NCI-H1092 treated with DMSO at 0.1 percent for 48 hours (cell line): ENCODE measurements around the gene PRRX2.
"Not testable (repeated sequence)": the region's sequence is repeated elsewhere in the genome, so short reads cannot be mapped to it uniquely, and the experiment has no call there.

Experiments
- DNase-seq: peaks from one replicate; lab custom pipeline; 2025; lab: John Stamatoyannopoulos, UW

The PRRX2 gene

DNA sequence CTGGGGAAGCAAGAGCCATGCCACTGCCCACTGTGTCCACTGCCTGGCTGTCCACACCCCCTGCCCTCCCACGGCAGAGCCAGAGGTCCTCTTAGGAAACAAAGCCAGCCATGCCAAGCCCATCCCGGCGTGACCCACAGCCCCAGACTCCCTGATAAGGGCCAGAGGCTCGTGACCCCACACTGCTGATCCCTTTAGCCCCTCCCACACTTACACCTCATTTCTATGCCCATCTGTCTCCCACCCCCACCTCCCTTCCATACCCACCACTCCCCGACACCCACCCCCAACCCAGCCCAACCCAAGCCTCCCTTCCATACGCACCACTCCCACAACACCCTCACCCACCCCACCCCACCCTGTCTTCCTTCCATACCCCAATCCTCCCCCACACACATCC, 70.1 kb downstream of the PRRX2 start:
- DNase-seq: no peak

DNA sequence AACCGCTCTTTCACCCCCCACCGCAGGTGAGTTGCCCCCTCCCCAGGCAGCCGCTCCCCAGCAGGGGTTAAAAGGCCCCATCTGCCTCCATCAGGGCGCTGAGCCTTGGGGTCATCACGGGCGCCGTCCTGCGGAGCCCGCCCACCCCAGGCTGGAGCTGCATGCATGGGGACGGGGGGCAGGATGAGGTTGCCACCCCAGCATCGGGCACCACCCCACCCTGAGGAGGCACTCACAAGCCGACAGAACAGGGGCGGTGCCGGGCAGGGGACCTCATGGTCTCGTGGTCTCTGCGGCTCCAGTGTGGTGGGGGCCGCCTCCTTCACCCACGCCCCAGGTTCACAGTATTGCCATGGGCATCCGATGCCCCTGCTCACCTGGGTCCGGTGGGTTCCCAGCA, 70.9 kb downstream of the PRRX2 start:
- DNase-seq: no peak

DNA sequence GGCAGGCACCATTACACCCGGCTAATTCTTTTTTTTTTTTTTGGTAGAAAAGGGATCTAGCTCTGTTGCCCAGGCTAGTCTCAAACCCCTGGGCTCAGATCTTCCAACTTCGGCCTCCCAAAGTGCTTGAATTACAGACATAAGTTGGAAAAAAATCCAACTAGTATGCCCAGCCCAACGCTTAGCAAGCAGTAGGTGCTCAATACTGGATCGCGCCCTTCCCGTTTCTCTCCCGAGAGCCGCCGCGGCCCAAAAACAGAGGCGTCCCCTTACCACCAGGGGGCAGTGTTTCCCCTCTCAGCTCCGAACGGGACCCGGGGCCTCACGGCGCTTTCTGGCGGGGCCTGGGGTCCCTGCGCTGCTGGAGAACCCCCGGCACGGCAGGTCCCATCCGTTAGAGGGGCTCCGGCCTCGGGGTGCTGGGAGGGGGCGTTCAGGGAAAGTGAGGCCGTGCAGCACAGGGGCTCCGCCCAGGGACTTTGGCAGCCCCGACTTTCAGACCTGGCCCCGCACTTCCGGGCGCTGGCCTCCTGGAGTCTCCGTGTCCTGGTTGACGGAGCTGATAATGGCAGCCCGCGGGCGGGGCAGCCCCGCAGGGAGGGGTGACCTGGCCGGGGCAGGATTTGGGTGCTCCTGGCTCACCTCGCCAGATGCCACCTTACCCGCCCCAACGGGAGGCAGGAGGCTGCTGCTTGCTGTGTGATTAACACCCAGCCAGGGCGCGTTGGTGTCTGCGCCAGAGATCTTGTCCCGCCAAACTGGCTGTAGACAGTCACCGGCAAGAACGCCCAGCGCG, 72.2 kb downstream of the PRRX2 start:
- peak; percentile 17 for DNase-seq

DNA sequence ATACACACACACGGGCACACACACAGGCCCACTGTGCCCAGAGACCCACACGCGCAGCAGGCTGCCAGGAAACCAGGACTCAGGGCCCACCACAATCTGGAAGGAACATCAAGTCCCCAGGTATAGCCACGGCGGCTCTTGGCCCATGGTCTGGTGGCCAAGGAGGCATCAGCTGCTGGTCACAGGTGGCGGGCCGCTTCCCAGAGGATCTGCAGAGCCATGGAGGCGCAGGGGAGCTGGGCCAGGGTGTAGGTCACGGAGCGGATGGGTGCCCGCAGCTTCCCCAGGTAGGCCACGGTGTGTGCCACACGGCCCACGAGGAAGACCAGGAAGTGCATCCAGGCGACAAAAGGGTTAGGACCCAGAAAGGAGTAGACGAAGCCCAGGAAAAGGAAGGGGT, 74.0 kb downstream of the PRRX2 start:
- no peak for DNase-seq

DNA sequence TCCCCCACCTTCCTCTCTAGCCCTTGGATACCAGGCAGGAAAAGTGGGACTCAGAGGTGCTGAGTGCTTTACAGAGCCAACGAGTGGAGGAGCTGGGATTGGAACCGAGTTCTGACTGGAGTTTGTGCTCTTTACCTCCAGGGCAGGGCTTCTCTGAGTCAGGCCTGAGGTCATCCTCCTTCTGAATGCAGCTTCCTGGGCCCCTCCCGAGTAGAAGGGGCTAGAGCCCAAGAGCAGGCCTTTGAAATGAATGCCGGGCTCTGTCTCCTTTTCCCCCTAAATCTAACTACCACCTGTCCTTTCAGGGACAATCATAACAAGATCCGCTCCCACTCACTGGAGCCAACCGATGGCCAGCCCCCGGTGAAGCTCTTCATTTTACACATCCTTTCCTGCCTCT, 74.7 kb downstream of the PRRX2 start:
- no peak for DNase-seq

DNA sequence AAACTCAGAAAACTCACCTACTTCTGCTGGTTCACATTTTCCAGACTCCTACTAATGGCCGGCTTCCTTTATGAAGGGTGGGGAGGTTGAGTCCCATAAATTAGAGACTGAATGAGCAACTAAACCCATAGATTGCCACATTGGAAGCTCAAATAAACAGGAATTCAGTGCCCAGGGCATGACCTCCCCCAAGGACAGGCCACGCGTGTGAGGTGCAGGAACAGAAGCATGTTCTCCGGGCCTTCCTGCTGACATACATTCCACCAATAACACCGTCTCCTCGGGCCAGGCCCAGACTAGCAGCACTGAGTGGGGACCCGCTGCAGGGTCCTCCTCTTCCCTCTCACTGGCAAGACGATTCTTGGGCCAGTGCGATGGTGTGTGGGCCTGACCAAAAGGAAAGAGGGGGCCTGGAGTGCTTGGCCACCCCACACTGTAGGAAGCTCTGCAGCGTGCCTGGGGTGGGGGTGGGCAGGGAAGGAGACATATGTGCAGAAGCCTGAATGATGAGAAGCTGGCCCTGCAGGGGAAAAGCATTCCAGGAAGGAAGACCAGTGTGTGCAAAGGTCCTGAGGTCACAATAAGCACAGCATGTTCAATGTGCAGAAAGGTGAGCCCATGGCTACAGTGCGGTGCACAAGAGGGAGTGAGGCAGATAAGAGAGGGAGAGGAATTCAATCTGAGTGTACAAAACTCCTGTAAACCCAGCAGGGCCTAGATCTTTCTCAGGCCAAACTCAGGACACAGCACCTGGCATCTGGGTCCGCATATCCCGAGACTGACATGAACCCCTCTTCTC, 75.4 kb downstream of the PRRX2 start:
- no peak for DNase-seq

DNA sequence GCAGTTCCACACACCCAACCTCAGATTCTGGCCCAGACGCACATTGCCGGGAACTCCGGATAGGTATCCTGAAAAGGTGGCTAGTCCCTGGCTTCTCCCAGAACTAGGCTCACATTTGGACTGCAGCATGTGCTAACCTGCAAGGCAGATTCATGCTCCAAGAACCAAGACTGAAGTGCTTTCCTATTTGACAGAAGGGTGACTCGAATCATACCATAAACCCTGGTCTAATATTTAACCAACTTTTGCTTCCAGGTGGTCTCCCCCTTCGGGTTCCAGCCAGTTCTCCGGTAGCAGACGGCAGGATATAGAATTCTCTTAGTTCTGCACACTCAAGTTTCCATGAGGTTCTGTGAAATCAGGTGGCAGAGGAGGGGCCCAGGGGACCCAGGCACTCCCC, 79.8 kb downstream of the PRRX2 start:
- no peak for DNase-seq

DNA sequence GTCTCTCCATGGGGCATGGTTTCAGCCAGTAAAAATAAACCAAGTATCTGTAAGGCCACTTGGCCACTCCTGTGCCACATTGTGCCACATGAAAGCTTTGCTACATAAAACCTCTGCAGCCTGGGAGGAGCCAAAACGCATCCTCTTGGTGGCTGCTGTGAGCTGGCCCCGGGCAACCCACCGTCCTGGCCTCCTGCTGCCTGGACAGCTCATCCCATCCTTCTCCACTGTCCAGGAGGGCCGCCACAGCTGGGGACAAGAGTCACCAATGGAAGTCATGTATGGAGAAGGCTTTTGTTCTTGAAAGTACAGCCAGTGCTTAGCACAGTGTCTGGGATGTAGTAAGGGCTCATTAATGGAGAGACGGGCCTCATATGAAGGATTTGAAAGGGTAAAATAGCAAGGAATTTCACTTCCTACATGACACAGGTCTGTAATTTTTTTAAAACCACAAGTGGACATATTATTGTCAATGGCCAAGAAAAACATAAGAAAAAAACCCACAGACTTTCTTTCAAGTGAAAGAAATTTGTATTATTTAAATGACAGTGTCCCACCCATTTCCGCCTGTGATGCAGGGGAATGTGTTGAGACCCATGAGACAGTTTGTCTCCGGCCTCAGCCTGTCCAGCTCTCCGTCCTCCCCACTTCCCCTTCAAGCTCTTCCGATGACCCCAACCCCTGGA, 80.8 kb downstream of the PRRX2 start:
- DNase-seq: no peak

DNA sequence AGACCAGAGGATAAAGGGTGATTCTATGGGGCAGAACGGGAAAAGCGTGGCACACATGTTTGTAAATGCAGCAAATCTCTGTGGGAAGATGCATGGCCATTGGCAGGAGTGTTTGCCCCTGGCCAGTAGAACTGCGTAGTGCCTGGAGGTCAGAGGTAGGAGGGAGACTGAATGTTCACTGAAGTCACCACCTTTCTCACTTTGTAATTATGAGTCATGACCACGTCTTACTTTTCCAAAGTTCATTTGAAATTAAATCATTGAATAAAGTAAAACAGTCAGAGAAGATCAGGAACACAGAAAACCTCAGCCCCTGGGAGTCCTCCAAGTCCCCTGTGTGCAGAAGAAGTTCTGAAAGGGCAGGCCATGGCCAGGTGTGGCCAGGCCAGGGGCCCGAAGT, 82.8 kb downstream of the PRRX2 start:
- no peak for DNase-seq

DNA sequence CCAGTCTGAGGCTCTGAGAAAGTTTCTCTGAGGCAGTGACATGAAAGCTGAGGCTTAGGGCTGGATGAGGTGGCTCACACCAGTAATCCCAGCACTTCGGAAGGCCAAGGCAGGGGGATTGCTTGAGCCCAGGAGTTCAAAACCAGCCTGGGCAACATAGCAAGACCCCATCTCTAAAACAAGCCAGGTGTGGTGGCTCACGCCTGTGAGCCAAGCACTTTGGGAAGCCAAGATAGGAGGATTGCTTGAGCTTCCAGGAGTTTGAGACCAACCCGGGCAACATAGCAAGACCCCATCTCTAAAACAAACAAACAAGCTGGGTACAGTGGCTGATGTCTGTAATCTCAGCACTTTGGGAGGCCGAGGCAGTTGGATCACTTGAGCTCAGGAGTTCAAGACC, 83.6 kb downstream of the PRRX2 start:
- not testable (repeated sequence) for DNase-seq

DNA sequence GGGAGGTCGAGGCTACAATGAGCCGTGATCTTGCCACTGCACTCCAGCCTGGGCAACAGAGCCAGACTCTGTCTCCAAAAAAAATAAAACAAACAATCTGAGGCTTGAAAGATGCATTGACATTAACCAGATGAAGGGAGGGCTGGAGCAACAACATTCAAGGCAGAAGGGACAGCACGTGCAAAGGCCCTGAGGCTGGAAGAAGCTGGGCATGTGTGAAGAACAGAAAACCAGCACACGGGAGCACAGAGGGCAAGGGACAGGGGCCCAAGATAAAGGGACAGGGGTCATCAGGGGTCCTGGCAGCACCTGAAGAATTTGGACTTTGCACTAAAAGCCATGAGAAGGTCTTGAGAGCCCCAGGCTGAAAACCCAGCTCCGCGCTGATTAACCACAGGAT, 84.1 kb downstream of the PRRX2 start:
- DNase-seq: no peak

DNA sequence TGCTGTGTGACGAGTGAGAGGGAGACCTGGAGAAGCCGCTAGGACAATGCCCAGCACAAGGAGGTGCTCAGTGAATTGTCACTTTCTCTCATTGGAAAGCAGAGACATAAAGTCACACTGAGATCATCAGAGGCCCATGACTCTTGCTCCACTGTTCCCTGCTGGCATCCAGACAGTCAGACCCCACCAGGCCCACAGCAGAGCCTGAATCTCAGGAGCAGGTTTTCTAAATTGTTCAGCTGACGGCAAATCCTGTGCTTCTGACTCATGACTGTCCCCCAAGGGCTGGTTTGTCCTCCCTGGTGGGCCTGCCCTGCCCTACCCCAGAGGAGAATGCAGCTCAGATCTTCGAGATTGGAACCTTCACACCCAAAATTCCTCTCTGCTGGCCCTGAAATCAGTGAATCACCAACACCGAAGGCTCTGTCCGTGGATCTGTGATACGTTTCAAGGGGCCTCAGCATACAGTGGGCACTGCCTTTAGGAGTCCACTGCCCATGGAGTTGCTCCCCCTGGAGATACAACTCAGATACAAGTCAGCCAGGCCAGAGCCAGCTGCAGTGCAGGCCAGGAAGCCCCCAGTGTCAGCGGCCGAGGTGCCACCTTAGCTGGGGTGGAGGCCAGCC, 84.7 kb downstream of the PRRX2 start:
- DNase-seq: no peak

DNA sequence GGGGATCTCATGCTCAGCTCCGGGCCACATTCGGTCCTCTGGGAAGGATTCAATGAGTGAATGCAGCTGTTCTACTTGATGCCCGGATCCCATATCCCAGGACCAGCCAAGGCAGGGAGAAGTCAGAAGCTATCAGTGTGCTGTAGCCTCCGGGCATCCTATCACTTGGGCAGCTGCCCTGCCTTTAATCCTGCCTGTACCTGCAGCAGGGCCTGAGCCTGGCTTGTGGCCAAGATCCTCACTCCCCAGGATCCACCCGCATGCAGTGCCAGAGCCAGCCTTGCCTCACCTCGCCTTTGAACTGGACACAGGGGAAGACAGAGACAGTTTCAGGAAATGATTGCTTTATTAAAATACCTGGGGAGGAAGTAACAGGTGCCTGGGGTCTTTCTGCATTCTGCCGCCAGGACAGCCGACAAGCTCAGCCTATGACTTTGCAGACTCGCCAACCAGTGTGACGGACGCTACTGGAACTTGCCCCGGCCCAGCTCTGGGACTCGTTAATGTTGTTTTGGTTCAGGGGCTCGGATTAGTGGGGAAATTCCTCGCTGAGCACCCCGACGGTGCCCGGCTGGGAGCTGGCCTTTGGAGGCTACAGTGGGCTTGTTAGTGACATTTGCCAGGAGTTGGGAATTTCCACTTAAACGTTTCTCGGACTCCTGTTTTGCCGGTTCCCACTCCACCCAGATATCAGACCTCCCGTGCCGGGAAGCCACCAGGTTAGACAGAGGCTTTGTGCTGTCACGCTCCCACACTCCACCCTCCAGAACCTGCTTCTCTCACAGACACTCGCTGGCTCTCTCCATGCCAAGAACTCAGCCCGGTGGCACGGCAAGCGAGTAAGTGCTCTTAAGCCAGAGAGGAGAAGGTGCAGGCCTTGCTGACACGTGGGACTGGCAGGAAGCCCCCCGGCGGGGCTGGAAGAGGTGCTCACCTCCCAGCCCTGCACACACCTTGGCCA, 86.7 kb downstream of the PRRX2 start:
- peak; percentile 22 for DNase-seq

DNA sequence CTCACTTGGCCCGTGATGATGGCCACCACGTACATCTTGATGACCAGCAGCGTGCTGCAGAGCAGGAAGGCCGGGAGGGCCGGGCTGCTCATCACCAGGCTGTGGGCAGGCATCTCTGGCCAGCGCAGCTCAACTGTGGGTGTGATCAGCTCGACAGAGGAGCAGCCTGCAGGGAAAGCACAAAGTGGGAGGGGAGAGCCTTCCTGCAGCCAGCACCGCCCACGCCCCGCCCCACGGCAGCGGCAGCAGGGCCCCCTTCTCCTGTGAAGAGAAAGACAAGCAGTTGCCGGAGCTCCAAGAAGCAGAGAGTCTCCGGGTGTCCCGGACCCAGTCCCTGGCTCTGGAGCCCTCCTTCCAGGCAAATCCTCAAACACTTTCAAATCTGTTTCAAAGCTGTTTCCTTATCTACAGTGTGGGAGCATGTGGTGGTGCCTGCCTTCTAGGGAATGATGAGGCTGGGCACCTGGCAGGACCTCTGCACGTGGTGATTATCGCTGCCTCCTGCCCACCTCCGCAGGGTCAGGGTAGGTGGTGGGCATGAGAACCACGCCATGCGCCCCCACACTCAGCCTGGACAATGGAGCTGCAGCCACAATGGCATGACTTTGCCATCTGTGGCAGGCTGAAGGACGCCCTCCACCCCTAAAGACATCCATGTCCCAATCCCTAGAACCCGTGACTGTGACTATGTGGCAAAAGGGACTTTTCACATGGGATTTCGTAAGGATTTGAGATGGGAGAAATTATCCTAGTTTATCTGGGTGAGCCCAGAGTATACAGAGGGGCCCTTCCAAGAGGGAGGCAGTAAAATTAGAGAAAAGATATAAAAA, 87.7 kb downstream of the PRRX2 start, which contains the start of gene PTGES:
Gene PTGES (minus strand): TSS at position 143 of the 830 bp plus-strand sequence. CDS start 30 bp downstream, at position 113.
- no peak for DNase-seq

DNA sequence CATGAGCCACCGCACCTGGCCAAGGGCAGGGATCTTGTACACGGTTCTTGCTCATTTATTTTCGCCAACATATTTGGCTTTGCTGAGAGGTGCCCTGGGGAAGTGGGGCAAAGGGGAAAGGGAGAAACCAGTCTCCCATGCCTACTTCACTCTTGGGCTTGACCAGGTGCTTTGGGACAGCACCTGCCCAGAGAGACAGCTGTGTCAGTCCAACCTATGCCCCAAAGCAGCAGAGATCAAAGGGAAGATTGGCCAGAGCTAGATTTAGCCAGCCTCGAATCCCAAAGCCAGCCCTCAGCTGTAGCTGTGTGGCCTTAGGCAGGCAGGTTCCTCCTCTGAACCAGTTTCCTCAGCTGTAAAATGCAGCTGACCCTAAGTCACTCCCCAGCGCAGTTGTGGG, 89.7 kb downstream of the PRRX2 start:
- no peak for DNase-seq

DNA sequence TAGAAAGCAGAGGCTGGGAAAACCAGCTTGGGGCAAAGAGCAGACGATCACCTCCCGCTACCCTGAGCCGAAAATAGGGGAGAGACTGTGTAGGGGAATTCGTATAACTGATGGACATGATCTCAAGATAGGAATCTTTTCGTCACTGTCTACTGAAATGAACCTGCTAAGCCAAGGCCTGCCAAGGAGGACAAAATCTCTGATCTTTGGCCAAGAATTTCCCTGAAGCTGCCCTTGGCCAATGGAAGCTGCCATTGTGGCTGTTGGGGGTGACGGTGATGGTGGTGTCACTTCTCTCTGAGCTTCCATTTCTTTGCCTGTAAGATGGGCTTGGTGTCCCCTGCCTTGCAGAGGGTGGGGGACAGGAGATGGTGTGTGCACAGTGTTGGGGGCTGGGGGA, 90.7 kb downstream of the PRRX2 start:
- DNase-seq: no peak

DNA sequence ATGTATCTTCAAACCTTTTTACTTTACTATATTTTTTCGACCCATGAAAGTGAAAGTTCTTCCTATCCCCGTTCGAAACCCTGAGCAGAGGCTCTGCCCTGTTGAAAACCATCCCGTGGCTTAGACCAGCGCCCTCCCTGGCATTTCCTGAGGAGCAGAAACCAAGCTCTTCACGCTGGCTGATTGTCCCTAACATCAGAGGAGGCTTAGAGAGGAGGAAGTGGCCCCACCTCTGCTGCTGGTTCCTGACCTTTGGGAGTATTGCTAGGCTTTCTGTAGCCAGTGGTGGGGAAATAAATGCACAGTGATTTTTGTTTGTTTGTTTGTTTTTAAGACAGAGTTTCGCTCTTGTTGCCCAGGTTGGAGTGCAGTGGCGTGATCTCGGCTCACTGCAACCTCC, 91.6 kb downstream of the PRRX2 start:
- no peak for DNase-seq

DNA sequence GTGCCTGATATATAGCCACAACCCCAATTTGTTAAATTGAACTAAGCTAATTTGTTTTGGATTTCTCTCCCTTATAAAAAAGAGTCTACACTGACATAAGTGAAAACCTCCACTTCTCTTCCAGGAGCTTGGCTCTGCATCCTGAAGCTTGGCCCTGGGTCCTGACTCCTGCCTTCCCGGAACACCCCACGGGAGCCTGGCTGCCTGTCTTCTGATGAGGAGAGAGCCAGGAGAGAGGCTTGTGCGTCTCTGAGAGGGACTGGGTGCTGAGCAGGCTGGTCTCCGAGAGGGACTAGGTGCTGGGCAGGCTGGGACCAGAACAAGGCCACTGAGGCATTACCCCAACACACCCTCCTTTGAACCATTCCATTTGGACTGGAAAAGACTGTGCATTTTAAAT, 93.9 kb downstream of the PRRX2 start:
- no peak for DNase-seq

DNA sequence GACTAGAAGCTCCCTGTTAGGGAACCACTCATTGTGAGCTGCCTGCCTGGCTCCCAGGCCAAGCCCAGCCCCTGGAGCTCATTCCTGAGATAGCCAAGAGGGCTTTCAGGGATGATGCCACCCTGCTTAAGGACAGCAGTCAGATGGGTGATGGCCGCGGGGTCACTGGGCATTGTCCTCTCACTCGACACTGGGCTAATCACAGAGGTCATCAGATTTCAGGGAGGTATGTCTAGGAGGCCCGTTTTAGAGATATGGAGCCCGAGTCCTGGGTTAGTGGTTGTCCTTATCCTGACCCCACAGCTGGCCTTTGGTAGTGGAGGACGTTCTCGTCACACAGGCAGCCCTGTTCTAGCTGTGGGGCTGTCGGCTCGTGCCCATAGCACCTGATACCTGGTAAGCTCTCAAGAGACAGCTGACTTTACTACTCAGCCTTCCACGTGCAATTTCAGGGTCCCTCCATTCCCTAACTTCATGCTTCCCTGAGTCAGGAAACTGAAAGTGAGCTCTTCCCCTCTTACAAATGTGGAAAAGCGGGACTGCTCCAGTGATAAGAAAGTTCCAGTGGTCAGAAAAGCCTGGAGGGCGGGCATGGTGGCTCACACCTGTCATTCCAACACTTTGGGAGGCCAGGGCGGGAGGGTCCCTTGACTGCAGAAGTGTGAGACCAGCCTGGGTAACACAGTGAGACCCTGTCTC, 94.5 kb downstream of the PRRX2 start:
- no peak for DNase-seq

DNA sequence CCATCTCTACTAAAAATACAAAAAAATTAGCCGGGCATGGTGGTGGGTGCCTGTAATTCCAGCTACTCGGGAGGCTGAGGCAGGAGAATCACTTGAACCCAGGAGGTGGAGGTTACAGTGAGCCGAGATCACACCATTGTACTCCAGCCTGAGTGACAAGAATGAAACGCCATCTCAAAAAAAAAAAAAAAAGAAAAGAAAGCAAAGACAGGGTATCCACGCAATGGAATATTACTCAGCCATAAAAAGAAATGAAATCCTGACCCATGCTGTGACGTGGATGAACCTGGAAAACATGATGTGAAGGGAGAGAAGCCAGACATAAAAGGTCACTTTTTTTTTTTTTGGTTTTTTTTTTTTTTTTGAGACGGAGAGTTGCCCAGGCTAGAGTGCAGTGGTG, 95.3 kb downstream of the PRRX2 start:
- DNase-seq: not testable (repeated sequence)
